HG02642 (cell line): ENCODE measurements around the gene POLDIP2.

Experiments used
- ATAC-seq: cut with Tn5 transposase; IDR thresholded peaks from one replicate; pipeline ENCODE4 v1.9.1; 2021; ENCODE audit warnings: mild to moderate bottlenecking; ENCODE audit not compliant: unreplicated experiment, poor library complexity

POLDIP2 gene

GRCh38 chr17:28390984-28391383, 33.7 kb upstream of the POLDIP2 start:
- ATAC-seq = no peak

GRCh38 chr17:28390563-28390962, 33.2 kb upstream of the POLDIP2 start:
- ATAC-seq = no peak

GRCh38 chr17:28390141-28390540, 32.8 kb upstream of the POLDIP2 start:
- ATAC-seq = no peak

- no peak for ATAC-seq
These were observed 30.8 kb upstream of the POLDIP2 start for GRCh38 chr17:28388106-28388505.

GRCh38 chr17:28386391-28386790, 29.1 kb upstream of the POLDIP2 start:
- no peak for ATAC-seq

GRCh38 chr17:28385406-28385805, 28.1 kb upstream of the POLDIP2 start:
- no peak for ATAC-seq

- peak; percentile 29 for ATAC-seq
These were observed 27.7 kb upstream of the POLDIP2 start for GRCh38 chr17:28385037-28385400.

GRCh38 chr17:28384281-28385036, 27.1 kb upstream of the POLDIP2 start:
- peak; percentile 79 for ATAC-seq

- ATAC-seq = no peak
These were observed 24.0 kb upstream of the POLDIP2 start for GRCh38 chr17:28381141-28381825.

- ATAC-seq = no peak
These were observed 22.8 kb upstream of the POLDIP2 start for GRCh38 chr17:28379814-28380801.

GRCh38 chr17:28372945-28373274, 15.6 kb upstream of the POLDIP2 start:
- ATAC-seq = no peak

GRCh38 chr17:28372203-28372944, 15.0 kb upstream of the POLDIP2 start:
- peak; percentile 14 for ATAC-seq

GRCh38 chr17:28371245-28372202, 14.2 kb upstream of the POLDIP2 start, which contains the start of gene SARM1:
SARM1 (plus strand) TSS chr17:28371694; CDS start chr17:28372033, 339 bp downstream.
- peak; percentile 92 for ATAC-seq

- no peak for ATAC-seq
These were observed 13.4 kb upstream of the POLDIP2 start for GRCh38 chr17:28370744-28371103.

- ATAC-seq = no peak
These were observed 12.9 kb upstream of the POLDIP2 start, which contains the start of gene VTN for GRCh38 chr17:28370035-28370743. VTN (minus strand) TSS chr17:28370307; CDS start chr17:28370203, 104 bp downstream.

- ATAC-seq = no peak
These were observed 12.3 kb upstream of the POLDIP2 start for GRCh38 chr17:28369684-28370034.

- no peak for ATAC-seq
These were observed 11.8 kb upstream of the POLDIP2 start for GRCh38 chr17:28368915-28369683.
